GM23338 (cell line): Measurements from ENCODE around the gene PRELP. TPM values are rescaled to one million over a fixed set of nuclear protein-coding genes. Genes with fewer than 3 reads are reported as not detected.
"Not testable (repeated sequence)": the region's sequence is repeated elsewhere in the genome, so short reads cannot be mapped to it uniquely, and the experiment has no call there.

Experiments used
- ATAC-seq: fragments of 200-7000 bp; cut with Tn5 transposase; 3 replicates; pipeline ENCODE4 v1.9.1; 2020
- DNase-seq: peaks from one replicate; pipeline ENCODE4 v3.0.0-alpha.2; 2015; ENCODE audit warnings: low spot score
- H2AFZ ChIP-seq: fragments of 200-600 bp; sonication (generic); 2 replicates; pipeline ENCODE4 v1.8.0; 2016; ENCODE audit warnings: antibody characterized with exemption, mild to moderate bottlenecking, moderate library complexity
- H3F3A ChIP-seq: fragments of 200-600 bp; sonication (generic); replicated peaks from 2 replicates; pipeline ENCODE4 v1.8.0; 2017; ENCODE audit warnings: antibody characterized with exemption, mixed run types, low read depth
- H3K27ac ChIP-seq: fragments of 200-600 bp; sonication (generic); 2 replicates; pipeline ENCODE4 v1.6.1; 2016; ENCODE audit warnings: low read depth
- H3K27me3 ChIP-seq: fragments of 200-600 bp; sonication (generic); 2 replicates; pipeline ENCODE4 v1.8.0; 2016; ENCODE audit warnings: mild to moderate bottlenecking, mixed run types, moderate library complexity; ENCODE audit not compliant: insufficient read depth
- H3K36me3 ChIP-seq: fragments of 200-600 bp; sonication (generic); 2 replicates; pipeline ENCODE4 v1.8.0; 2016; ENCODE audit warnings: mild to moderate bottlenecking; ENCODE audit not compliant: insufficient read depth
- H3K4me1 ChIP-seq: fragments of 200-600 bp; sonication (generic); 2 replicates; pipeline ENCODE4 v1.8.0; 2016; ENCODE audit warnings: mild to moderate bottlenecking, moderate library complexity; ENCODE audit not compliant: insufficient read depth
- H3K4me2 ChIP-seq: fragments of 200-600 bp; sonication (generic); 2 replicates; pipeline ENCODE4 v1.7.1; 2017; ENCODE audit warnings: mixed run types
- H3K4me3 ChIP-seq: fragments of 200-600 bp; sonication (generic); 2 replicates; pipeline ENCODE4 v1.6.1; 2016; ENCODE audit warnings: mixed run types
- H3K79me2 ChIP-seq: fragments of 200-600 bp; sonication (generic); replicated peaks from 2 replicates; pipeline ENCODE4 v1.8.0; 2017; ENCODE audit warnings: mild to moderate bottlenecking; ENCODE audit not compliant: insufficient read depth
- H3K9me2 ChIP-seq: fragments of 200-600 bp; sonication (generic); 2 replicates; pipeline ENCODE4 v1.8.0; 2017; ENCODE audit not compliant: insufficient read depth
- H4K20me1 ChIP-seq: fragments of 200-600 bp; sonication (generic); replicated peaks from 2 replicates; pipeline ENCODE4 v1.8.0; 2017; ENCODE audit warnings: mild to moderate bottlenecking; ENCODE audit not compliant: insufficient read depth
- H3K27ac Mint-ChIP-seq: 2 replicates; pipeline ENCODE4 v1.8.0; 2020; ENCODE audit warnings: inconsistent platforms, mild to moderate bottlenecking, moderate library complexity, mixed read lengths
- H3K27me3 Mint-ChIP-seq: 3 replicates; pipeline ENCODE4 v1.8.0; 2022; ENCODE audit warnings: low read depth, mild to moderate bottlenecking, moderate library complexity, mixed read lengths, inconsistent platforms; ENCODE audit not compliant: insufficient read depth, poor library complexity
- H3K36me3 Mint-ChIP-seq: 3 replicates; pipeline ENCODE4 v1.8.0; 2021; ENCODE audit warnings: low read depth, mild to moderate bottlenecking, inconsistent platforms, moderate library complexity, mixed read lengths
- H3K4me1 Mint-ChIP-seq: 3 replicates; pipeline ENCODE4 v1.8.0; 2020; ENCODE audit warnings: mild to moderate bottlenecking, inconsistent platforms, mixed read lengths
- H3K4me3 Mint-ChIP-seq: 3 replicates; pipeline ENCODE4 v1.8.0; 2021; ENCODE audit warnings: moderate library complexity, mild to moderate bottlenecking, inconsistent platforms, mixed read lengths
- H3K9me3 Mint-ChIP-seq: 3 replicates; pipeline ENCODE4 v1.8.0; 2020; ENCODE audit warnings: moderate library complexity, mild to moderate bottlenecking, inconsistent platforms, mixed read lengths
- EZH2phosphoT487 ChIP-seq: fragments of 200-600 bp; sonication (generic); IDR thresholded peaks from one replicate; pipeline ENCODE4 v1.8.1; 2018; ENCODE audit warnings: antibody characterized with exemption; ENCODE audit not compliant: unreplicated experiment
- STAT1 ChIP-seq: IDR thresholded peaks from one replicate; pipeline ENCODE4 v1.6.1; 2016; ENCODE audit warnings: antibody characterized with exemption; ENCODE audit not compliant: unreplicated experiment
- polyA plus RNA-seq: library from polyadenylated mRNA; unstranded; fragments of >200 nt; fragmentation: Nextera tagmentation; extraction: Ambion mirVana; gene quantifications from 2 replicates; pipeline ENCODE4 v1.2.1, GENCODE V29; 2016
- total RNA-seq: library from RNA; depleted of rRNA; stranded (reverse); fragments of >200 nt; shearing (Covaris generic); gene quantifications from 2 replicates; pipeline ENCODE4 v1.2.3, GENCODE V29; 2014
- TF ChIP-seq, protein P1 (sequence below): fragments of 250-450 bp; sonication (Bioruptor Pico); IDR thresholded peaks from 2 replicates; pipeline ENCODE4 v1.5.0; 2020; ENCODE audit warnings: mild to moderate bottlenecking, moderate library complexity
- TF ChIP-seq, protein P2 (sequence below): IDR thresholded peaks from 2 replicates; pipeline ENCODE4 v1.6.1; 2016; ENCODE audit warnings: antibody characterized with exemption
- TF ChIP-seq, protein P3 (sequence below), 2 experiments: fragments of 200-600 bp in 1 of 2; sonication (generic) in 1 of 2; conservative IDR thresholded peaks; 2 replicates each; pipeline versions ENCODE4 v1.5.1 to v1.6.1; 2016 to 2017; ENCODE audit warnings: antibody characterized with exemption in 2 of 2, low read depth in 2 of 2, mild to moderate bottlenecking in 2 of 2, moderate library complexity in 1 of 2

Gene PRELP
- total and polyA plus RNA-seq, 2 experiments from 2014 or later: 0.03 TPM

DNA sequence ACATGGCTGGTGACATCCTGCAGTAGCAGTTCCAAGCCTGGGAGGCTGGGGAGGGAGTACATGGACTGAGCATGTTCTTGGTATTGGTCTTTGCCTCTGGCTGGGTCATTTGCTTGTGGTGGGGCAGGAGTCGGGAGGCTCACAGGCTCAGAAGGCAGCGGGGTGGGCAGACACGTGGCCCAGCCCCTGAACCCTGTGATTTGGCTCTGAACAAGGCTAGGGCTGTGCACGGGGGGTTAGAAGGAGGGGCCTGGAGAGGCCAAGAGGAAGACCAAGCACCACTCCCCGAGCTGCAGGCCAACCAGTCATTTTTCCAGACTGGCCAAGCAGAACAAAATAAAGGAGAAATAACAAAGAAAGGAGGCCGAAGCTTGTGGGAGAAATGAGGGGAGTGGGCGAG lies 9.7 kb upstream of the PRELP start (continued):
- TF ChIP-seq, protein P1, sequence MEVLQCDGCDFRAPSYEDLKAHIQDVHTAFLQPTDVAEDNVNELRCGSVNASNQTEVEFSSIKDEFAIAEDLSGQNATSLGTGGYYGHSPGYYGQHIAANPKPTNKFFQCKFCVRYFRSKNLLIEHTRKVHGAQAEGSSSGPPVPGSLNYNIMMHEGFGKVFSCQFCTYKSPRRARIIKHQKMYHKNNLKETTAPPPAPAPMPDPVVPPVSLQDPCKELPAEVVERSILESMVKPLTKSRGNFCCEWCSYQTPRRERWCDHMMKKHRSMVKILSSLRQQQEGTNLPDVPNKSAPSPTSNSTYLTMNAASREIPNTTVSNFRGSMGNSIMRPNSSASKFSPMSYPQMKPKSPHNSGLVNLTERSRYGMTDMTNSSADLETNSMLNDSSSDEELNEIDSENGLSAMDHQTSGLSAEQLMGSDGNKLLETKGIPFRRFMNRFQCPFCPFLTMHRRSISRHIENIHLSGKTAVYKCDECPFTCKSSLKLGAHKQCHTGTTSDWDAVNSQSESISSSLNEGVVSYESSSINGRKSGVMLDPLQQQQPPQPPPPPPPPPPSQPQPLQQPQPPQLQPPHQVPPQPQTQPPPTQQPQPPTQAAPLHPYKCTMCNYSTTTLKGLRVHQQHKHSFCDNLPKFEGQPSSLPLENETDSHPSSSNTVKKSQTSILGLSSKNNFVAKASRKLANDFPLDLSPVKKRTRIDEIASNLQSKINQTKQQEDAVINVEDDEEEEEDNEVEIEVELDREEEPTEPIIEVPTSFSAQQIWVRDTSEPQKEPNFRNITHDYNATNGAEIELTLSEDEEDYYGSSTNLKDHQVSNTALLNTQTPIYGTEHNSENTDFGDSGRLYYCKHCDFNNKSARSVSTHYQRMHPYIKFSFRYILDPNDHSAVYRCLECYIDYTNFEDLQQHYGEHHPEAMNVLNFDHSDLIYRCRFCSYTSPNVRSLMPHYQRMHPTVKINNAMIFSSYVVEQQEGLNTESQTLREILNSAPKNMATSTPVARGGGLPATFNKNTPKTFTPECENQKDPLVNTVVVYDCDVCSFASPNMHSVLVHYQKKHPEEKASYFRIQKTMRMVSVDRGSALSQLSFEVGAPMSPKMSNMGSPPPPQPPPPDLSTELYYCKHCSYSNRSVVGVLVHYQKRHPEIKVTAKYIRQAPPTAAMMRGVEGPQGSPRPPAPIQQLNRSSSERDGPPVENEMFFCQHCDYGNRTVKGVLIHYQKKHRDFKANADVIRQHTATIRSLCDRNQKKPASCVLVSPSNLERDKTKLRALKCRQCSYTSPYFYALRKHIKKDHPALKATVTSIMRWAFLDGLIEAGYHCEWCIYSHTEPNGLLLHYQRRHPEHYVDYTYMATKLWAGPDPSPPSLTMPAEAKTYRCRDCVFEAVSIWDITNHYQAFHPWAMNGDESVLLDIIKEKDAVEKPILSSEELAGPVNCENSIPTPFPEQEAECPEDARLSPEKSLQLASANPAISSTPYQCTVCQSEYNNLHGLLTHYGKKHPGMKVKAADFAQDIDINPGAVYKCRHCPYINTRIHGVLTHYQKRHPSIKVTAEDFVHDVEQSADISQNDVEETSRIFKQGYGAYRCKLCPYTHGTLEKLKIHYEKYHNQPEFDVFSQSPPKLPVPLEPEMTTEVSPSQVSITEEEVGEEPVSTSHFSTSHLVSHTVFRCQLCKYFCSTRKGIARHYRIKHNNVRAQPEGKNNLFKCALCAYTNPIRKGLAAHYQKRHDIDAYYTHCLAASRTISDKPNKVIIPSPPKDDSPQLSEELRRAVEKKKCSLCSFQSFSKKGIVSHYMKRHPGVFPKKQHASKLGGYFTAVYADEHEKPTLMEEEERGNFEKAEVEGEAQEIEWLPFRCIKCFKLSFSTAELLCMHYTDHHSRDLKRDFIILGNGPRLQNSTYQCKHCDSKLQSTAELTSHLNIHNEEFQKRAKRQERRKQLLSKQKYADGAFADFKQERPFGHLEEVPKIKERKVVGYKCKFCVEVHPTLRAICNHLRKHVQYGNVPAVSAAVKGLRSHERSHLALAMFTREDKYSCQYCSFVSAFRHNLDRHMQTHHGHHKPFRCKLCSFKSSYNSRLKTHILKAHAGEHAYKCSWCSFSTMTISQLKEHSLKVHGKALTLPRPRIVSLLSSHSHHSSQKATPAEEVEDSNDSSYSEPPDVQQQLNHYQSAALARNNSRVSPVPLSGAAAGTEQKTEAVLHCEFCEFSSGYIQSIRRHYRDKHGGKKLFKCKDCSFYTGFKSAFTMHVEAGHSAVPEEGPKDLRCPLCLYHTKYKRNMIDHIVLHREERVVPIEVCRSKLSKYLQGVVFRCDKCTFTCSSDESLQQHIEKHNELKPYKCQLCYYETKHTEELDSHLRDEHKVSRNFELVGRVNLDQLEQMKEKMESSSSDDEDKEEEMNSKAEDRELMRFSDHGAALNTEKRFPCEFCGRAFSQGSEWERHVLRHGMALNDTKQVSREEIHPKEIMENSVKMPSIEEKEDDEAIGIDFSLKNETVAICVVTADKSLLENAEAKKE (CRISPR knock-in tag): no peak
- TF ChIP-seq STAT1 (no peak), EZH2phosphoT487 (no peak)
- TF ChIP-seq, protein P2, sequence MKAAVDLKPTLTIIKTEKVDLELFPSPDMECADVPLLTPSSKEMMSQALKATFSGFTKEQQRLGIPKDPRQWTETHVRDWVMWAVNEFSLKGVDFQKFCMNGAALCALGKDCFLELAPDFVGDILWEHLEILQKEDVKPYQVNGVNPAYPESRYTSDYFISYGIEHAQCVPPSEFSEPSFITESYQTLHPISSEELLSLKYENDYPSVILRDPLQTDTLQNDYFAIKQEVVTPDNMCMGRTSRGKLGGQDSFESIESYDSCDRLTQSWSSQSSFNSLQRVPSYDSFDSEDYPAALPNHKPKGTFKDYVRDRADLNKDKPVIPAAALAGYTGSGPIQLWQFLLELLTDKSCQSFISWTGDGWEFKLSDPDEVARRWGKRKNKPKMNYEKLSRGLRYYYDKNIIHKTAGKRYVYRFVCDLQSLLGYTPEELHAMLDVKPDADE: no peak
- TF ChIP-seq, protein P3, sequence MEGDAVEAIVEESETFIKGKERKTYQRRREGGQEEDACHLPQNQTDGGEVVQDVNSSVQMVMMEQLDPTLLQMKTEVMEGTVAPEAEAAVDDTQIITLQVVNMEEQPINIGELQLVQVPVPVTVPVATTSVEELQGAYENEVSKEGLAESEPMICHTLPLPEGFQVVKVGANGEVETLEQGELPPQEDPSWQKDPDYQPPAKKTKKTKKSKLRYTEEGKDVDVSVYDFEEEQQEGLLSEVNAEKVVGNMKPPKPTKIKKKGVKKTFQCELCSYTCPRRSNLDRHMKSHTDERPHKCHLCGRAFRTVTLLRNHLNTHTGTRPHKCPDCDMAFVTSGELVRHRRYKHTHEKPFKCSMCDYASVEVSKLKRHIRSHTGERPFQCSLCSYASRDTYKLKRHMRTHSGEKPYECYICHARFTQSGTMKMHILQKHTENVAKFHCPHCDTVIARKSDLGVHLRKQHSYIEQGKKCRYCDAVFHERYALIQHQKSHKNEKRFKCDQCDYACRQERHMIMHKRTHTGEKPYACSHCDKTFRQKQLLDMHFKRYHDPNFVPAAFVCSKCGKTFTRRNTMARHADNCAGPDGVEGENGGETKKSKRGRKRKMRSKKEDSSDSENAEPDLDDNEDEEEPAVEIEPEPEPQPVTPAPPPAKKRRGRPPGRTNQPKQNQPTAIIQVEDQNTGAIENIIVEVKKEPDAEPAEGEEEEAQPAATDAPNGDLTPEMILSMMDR (conservative IDR thresholded peaks at IDR 0.05; ENCODE audit: low read depth in 2 of 2): no peak

DNA sequence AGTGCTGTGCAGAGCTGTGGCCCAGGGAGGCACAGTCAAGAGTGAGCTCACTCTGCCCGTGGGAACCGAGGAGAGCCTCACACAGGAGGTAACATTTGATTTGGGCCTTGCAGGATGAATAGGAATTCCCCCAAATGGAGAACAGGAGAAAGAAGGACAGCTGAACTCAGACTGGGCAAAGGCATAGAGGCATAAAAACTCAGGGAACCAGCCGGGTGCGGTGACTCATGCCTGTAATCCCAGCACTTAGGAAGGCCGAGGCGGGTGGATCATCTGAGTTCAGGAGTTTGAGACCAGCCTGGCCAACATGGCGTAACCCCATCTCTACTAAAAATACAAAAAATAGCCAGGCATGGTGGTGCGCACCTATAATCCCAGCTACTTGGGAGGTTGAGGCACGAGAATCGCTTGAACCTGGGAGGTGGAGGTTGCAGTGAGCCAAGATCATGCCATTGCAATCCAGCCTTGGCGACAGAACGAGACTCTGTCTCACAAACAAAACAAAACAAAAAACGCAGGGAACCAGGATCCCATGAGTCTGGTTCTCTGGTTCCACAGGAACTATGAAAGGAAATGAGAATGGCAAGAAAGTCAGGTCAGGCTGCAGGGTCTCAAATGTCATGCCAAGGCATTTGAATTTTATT lies 8.6 kb upstream of the PRELP start:
- not testable (repeated sequence) for H3K27ac ChIP-seq, H3K79me2 ChIP-seq, H3K9me2 ChIP-seq, H3K4me3 Mint-ChIP-seq, H3K4me3 ChIP-seq, H3K36me3 ChIP-seq, H4K20me1 ChIP-seq, H3F3A ChIP-seq, H3K9me3 Mint-ChIP-seq, H3K4me2 ChIP-seq, H3K27me3 ChIP-seq, ATAC-seq, H3K27ac Mint-ChIP-seq, DNase-seq, H3K4me1 ChIP-seq, H3K36me3 Mint-ChIP-seq, H3K27me3 Mint-ChIP-seq
- peaks cover 27% of the 10 kb centered on the region for H3K4me1 Mint-ChIP-seq
- 0 out of 2 replicates have a peak overlapping the region, but pooled peaks have one; percentile 47 for H2AFZ ChIP-seq
